SH-SY5Y (cell line): ENCODE data around the gene LYSMD4.

Experiments used
- GATA2 ChIP-seq: IDR thresholded peaks from 2 replicates; pipeline ENCODE4 v1.6.1; 2011; ENCODE audit warnings: mild to moderate bottlenecking, low read depth, low read length
- GATA3 ChIP-seq: IDR thresholded peaks from 2 replicates; pipeline ENCODE4 v1.6.1; 2011; ENCODE audit warnings: low read depth, mild to moderate bottlenecking, low read length, moderate library complexity

Gene LYSMD4

DNA sequence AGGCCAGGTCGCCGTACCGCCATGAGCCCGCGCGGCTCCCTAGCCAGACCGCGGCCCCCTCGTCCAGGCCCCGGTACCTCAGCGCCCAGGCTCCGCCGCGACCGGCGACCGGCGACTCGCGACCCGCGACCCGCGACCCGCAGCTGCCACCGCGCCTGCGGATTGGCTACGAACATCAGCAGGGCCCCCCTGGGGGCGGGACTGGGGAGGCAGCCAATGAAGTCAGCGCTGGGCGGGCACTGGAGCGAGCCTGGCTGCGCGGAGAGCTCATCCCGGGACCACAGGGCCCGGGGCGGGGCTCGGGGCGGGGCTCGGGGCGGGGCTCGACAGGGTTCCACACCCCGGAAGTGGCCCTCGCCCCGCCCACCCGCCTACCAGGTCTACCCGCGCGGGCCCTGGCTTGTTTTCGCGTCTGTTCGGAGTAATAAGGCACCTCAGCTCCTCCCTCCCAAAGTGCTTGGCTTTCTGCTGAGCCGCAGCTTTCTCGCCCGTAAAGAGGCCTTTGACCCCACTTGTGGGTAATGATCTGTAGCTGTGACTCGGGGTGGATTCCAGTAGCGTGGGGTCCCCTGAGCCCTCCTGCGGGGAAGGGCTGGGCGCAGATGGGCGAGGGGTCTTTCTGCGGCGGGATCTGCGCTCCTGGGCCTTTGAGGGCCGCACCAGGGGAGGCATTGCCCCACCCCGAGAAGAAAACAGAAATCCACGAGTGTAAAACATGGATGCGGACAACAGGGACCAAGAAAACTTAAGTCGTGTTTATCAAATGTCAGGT lies at the start of gene LYSMD4:
LYSMD4 (minus strand) TSS at position 170 of the 772 bp plus-strand sequence. CDS start 1,438 bp downstream, outside the sequence.
- TF ChIP-seq GATA2: no peak
- TF ChIP-seq GATA3: no peak

- TF ChIP-seq GATA3 (no peak), GATA2 (no peak)
These were observed 43.9 kb upstream of the LYSMD4 start for GRCh38 chr15:99777144-99777543.

DNA sequence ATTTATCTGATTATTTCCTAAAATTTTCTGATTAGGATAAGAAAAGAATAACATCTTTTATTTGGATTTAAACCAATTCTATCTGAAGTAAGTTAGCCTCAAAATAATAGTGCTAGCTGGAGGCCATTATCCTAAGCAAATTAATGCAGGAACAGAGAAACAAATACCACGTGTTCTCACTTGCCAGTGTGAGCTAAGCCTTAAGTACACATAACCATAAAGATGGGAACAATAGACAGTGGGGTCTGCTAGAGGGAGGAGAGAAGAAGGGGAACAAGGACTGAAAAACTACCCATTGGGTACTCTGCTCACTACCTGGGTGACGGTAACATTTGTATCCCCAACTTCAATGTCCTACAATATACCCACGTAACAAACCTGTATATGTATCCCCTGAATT lies 31.3 kb upstream of the LYSMD4 start:
- no peak for TF ChIP-seq GATA3
- no peak for TF ChIP-seq GATA2

DNA sequence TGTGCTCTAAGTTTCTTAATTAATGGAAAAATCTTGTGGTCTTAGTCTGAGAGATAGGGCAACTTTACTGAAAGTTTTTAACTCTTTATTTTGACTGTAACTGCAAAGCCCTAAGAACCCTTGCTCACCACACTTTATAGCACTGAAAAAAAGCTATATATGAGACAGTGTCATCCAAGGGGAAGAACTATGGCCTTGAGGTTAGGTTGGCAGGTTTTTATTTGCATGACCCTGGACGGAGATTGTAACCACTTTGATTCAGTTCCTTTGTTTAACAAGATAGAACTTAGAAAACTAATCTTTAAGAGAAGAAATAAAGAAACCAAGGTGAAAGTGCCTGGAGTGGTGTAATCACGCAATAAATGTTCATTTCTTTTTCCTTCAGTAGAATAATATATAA lies 30.6 kb upstream of the LYSMD4 start:
- TF ChIP-seq GATA3: no peak
- TF ChIP-seq GATA2: no peak

DNA sequence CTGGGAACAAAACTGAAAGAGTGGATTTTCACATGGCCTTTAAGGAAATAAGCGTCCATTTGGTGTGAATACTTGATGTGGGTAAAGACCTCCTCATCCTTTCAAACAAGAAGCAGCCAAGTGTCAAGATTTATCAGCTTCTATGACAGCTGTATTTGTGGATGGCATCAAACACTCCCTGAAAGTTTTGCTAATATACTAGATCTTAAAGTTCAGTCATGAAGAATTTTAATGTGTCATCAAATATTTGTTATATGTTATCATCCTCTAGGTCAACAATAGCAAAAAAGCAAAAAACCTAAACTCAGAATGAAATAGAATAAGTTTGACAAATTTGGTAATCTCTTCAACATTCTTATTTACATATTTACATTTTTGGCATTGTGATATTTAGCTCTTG lies 29.1 kb upstream of the LYSMD4 start:
- TF ChIP-seq GATA2 (no peak), GATA3 (no peak)

- TF ChIP-seq GATA2 (no peak), GATA3 (no peak)
These were observed 22.6 kb upstream of the LYSMD4 start for GRCh38 chr15:99755692-99756409.

- TF ChIP-seq GATA3 (no peak), GATA2 (no peak)
These were observed 19.8 kb upstream of the LYSMD4 start for GRCh38 chr15:99753066-99753465.

DNA sequence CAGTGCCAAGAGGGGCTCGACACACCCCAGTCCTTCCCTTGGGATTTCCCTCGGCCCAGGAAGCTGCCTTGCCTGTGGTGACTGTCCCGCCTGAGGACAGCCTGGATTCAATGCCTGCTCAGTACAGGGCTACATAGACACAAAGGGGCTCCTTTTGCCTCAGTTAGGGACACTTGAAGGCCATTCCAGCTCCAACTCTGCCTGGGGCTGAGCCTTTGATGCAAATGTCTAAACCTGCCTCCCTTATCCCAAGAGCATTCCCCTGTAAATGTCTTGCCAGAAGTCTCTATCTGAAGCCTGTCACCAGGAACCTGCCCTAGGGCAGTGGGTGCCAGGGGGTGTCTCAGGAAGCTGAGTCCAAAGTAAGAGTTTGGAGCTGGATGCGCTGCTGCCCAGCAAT lies 19.3 kb upstream of the LYSMD4 start:
- TF ChIP-seq GATA3: no peak

GRCh38 chr15:99749386-99749785 lies 16.1 kb upstream of the LYSMD4 start:
- no peak for TF ChIP-seq GATA2
- TF ChIP-seq GATA3: no peak

GRCh38 chr15:99745370-99746086 lies 12.3 kb upstream of the LYSMD4 start:
- TF ChIP-seq GATA2: no peak
- no peak for TF ChIP-seq GATA3

- TF ChIP-seq GATA2 (no peak), GATA3 (no peak)
These were observed 10.9 kb upstream of the LYSMD4 start for GRCh38 chr15:99744142-99744541.

- TF ChIP-seq GATA3 (no peak), GATA2 (no peak)
These were observed 8.6 kb upstream of the LYSMD4 start for GRCh38 chr15:99741835-99742234.

GRCh38 chr15:99738021-99738847 lies 5.0 kb upstream of the LYSMD4 start:
- no peak for TF ChIP-seq GATA2
- no peak for TF ChIP-seq GATA3

GRCh38 chr15:99736702-99737101 lies 3.5 kb upstream of the LYSMD4 start:
- TF ChIP-seq GATA2 (no peak), GATA3 (no peak)
